Esophagus muscularis mucosa (tissue), 3 donors: ENCODE measurements around the gene C2CD4D.

ENCODE experiments used
- POLR2A ChIP-seq: fragments of 450-650 bp; IDR thresholded peaks from one replicate; pipeline ENCODE4 v1.6.1; 2017; ENCODE audit warnings: antibody characterized with exemption, moderate library complexity, mild to moderate bottlenecking, low read depth
- POLR2AphosphoS5 ChIP-seq, 2 donors: sonication (generic); formaldehyde crosslinking; IDR thresholded peaks; one replicate each; pipeline ENCODE4 v1.6.1; 2017; ENCODE audit warnings: antibody characterized with exemption in 2 of 2
- TF ChIP-seq, protein P1 (sequence below), 3 experiments: fragments of 200-600 bp in 2 of 3; fragments of 450-650 bp in 1 of 3; sonication (generic) in 2 of 3; IDR thresholded peaks; one replicate each; pipeline ENCODE4 v1.5.1; 2017 to 2019; ENCODE audit warnings: antibody characterized with exemption in 3 of 3, mild to moderate bottlenecking in 2 of 3, moderate library complexity in 1 of 3

GRCh38 chr1:151875419-151876097 is 35.9 kb upstream of the C2CD4D start:
- TF ChIP-seq, protein P1, sequence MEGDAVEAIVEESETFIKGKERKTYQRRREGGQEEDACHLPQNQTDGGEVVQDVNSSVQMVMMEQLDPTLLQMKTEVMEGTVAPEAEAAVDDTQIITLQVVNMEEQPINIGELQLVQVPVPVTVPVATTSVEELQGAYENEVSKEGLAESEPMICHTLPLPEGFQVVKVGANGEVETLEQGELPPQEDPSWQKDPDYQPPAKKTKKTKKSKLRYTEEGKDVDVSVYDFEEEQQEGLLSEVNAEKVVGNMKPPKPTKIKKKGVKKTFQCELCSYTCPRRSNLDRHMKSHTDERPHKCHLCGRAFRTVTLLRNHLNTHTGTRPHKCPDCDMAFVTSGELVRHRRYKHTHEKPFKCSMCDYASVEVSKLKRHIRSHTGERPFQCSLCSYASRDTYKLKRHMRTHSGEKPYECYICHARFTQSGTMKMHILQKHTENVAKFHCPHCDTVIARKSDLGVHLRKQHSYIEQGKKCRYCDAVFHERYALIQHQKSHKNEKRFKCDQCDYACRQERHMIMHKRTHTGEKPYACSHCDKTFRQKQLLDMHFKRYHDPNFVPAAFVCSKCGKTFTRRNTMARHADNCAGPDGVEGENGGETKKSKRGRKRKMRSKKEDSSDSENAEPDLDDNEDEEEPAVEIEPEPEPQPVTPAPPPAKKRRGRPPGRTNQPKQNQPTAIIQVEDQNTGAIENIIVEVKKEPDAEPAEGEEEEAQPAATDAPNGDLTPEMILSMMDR (IDR thresholded peaks at IDR 0.05) = no peak
- TF ChIP-seq POLR2AphosphoS5 (IDR thresholded peaks at IDR 0.05) (no peak), POLR2A (no peak)
